GM18861 (cell line): ENCODE measurements around the gene TEX19.
A peak's percentile ranks its signal among the peaks of the same experiment; 100 is the strongest.

Source experiments
- ATAC-seq: cut with Tn5 transposase; IDR thresholded peaks from one replicate; pipeline ENCODE4 v1.9.1; 2021; ENCODE audit not compliant: unreplicated experiment

Gene TEX19

GRCh38 chr17:82388223-82388921 is 29.3 kb downstream of the TEX19 start:
- ATAC-seq, result no peak

GRCh38 chr17:82388922-82389283 is 29.9 kb downstream of the TEX19 start:
- ATAC-seq, result no peak

GRCh38 chr17:82389379-82389778 is 30.3 kb downstream of the TEX19 start:
- ATAC-seq, result no peak

- no peak for ATAC-seq
Measured at GRCh38 chr17:82390015-82390859, 31.2 kb downstream of the TEX19 start.

- no peak for ATAC-seq
Measured at GRCh38 chr17:82390860-82391435, 31.9 kb downstream of the TEX19 start.

DNA sequence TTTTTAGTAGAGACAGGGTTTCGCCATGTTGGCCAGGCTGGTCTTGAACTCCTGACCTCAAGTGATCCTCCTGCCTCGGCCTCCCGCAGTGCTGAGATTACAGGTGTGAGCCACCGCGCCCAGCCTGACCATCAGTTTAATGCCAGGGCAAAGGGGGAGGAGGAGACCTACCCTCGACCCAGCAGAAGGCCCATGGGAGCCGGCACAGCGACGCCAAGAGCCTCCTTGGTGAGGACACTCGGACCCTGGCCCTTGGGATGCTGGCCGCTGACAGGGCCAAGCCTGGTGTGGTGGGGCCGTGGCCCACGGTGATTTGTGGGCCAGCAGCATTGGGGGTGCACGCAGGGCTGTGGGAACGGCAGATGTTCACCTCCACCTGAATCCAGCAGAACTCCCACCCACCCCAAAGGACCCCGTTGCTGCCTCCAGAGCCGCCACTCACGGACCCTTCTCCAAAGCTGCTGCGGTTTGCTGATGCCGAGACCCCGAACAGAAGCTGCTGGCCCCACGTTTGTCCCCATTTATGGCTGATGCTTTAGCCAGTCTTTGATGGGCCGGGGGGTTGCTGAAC is 32.5 kb downstream of the TEX19 start:
- no peak for ATAC-seq

- no peak for ATAC-seq
Measured at GRCh38 chr17:82392209-82392920, 33.3 kb downstream of the TEX19 start.

- no peak for ATAC-seq
Measured at GRCh38 chr17:82392941-82393340, 33.9 kb downstream of the TEX19 start.

- ATAC-seq, result no peak
Measured at GRCh38 chr17:82394278-82394677, 35.2 kb downstream of the TEX19 start.

- no peak for ATAC-seq
Measured at GRCh38 chr17:82396601-82397435, 37.8 kb downstream of the TEX19 start.

DNA sequence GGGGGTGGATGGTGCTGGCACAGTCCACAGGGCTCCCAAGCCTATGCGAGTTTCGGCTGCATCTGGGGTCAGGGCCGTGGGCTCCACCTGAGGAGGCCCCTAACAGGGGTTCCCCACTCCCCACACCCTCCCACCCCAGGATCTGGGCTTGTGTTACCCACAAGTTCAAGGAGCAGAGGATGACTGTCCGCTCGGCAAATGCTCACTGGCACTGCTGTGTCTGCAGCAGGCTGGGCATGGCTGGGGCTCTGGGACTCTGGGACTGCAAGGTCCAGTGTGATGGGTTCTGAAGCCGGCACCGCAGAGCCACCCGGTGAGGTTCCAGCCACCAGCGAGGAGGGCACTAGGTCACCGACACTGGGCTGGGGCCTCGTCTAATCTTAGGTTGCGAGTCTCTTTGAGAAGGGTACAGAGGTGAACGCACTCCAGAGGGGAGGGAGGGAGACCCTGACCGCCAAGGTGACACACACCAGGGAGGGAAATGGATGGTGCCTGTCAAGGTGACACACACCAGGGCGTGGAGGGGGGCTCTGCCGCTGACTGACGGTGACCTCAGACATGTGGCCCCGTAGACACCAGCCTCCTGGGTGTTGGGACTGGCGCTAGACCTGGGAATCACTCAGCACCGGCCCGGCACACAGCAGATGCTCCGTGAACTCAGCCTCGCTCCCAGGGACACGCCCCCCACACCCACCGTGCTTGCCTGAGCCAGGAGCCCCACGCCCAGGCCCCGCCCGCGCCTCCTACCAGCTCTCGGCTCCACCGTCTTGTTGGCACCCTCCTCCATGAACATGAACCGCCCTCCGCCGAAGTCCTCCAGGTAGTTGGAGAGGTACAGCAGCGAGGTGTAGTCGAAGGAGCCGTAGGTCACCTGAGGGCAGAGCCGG is 38.6 kb downstream of the TEX19 start:
- ATAC-seq, result no peak

DNA sequence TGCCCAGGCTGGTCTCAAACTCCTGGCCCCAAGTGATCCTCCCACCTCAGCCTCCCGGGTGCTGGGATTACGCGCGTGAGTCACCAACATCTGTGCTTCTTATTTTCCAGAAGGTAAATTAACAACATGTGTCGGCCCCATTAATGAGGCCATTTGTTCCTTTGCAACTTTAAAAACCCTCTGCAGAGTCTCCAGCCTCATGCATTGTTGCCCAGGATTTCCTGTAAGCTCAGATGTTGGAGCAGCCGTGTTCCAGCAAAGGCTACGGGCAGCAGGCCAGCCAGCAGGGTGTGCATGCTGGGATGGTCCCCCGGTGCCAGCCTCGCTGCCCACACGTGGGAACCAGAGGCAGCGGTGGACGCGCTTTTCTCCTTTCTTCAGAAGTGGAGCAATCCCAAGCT is 40.0 kb downstream of the TEX19 start:
- no peak for ATAC-seq

DNA sequence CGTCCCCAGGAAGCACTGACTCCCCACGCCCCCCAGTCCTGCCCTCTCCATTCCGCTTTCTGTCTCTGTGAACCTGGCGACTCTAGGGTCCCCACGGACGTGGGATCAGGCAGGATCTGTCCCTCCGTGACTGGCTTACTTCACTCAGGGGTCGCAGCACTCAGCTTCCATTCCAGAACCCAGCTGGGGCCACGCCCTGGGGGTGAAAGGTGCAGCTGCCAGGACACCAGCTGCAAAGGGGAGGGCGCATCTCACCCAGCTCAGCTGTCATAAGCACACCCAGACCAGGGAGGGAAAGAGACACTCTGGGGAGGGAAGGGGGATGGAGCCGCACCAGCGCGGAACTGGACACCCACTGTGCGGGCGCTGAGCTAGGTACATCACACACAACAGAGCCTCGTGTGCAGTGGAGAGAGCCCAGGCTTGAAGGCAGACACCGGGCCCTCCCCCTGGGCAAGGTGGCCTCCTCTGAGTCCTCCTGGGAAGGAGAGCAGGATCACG is 40.6 kb downstream of the TEX19 start:
- ATAC-seq, result no peak

DNA sequence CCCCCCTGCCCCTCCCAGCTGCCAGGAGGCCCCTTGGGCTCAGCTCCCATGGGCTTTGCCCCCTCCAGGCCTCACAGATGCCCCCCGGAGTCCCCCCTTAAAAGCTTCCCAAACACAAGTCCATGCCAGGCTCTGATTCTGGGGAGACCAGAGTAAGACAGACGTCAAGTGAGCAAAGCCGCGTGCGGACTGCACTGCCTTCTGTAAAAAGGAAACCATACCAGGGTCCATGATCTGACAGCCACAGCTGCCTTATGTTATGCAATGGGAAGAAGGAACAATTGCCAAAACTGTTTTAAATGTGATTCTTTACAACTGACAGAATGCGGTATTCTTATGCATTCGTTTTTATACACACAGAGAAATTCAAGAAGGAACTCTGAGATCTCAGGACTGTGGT is 41.2 kb downstream of the TEX19 start:
- ATAC-seq, result no peak

GRCh38 chr17:82400830-82401229 is 41.8 kb downstream of the TEX19 start:
- peak; percentile 41 for ATAC-seq

- ATAC-seq, result peak; percentile 78
Measured at GRCh38 chr17:82402865-82403264, 43.8 kb downstream of the TEX19 start.

DNA sequence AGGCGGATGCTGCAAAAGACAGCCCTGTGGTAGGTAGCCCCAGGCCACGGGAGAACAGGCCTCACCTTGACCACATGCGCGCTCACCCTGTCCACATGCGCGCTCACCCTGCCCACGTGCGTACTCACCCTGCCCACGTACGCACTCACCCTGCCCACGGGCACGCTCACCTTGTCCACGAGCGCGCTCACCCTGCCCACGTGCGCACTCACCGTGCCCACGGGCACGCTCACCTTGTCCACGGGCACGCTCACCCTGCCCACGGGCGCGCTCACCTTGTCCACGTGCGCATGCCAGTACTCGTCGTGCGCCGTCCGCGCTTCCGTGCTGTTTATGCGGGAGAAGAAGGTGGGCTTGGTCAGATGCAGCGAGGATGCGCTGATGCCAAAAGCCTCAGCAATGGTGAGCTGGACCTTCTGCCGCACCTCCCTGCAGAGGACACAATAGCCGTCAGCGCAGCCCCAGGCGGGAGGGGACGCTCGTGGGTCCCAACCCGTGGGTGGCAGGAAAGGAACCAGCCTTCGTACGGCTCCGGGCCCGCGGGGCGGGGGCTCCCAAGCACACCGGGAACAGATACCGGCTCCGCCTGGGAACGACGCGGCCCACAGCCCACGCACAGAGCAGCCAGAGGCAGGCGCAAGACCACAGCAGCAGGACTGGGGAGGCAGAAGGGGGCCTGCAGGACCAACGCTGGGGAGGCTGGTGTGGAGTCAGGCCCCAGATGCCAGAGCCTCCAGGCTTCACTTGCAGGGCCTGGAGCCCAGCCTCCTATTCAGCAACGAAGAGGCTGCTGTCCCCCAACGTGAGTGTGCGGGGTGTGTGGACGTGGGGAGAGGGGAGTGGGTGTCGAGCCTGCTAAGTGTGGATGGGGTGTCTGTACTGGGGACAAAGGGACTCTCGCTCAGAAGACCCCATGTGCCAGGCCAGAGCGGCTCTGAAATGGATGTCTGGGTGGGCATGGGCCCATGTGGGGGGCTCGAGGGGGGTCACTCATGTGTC is 44.9 kb downstream of the TEX19 start:
- ATAC-seq, result no peak

DNA sequence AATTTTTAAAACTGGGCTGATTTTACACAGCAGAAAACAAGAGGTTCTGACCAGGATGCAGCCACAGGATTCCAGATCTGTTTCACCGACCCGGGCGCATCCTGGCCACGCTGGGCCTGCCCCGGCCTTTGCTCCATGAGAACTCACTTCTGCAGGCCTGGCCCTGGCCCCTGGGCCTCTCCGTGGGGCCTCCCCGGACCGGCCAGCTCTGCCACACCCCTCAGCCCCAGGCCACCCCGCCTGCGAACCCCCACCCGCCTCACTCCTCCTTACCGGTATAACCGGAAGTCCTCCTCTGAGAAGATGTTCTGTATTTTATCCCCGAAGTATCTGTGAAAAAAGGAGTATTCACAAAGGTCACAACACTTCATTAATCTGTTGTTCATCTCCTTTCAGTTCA is 46.0 kb downstream of the TEX19 start:
- no peak for ATAC-seq
